GM12872 (cell line): Measurements from ENCODE around the gene SLC12A8.

Experiments used
- TF ChIP-seq, protein P1 (sequence below): IDR thresholded peaks from 3 replicates; pipeline ENCODE4 v1.5.1; 2011; ENCODE audit warnings: low read depth, mild to moderate bottlenecking, low read length, moderate library complexity; ENCODE audit not compliant: insufficient read depth

Gene SLC12A8

DNA sequence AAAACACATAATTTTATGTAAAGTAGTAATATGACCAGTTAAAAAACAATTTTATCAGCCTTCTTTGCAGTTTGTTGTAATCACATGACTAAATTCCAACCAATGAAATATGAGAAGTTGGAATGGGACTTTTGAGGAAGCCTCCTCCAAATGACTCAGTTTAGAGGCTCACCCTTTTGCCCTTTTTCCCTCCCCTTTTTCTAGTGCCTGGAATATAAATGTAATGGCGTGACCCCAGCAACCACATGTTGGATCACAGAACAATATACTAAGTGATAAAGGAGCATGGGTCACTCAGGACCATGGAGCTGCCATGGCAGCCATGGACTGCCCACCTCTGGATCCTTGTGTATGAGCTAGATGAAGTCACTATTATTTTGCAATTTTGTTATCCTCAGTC is 107.9 kb downstream of the SLC12A8 start:
- TF ChIP-seq, protein P1, sequence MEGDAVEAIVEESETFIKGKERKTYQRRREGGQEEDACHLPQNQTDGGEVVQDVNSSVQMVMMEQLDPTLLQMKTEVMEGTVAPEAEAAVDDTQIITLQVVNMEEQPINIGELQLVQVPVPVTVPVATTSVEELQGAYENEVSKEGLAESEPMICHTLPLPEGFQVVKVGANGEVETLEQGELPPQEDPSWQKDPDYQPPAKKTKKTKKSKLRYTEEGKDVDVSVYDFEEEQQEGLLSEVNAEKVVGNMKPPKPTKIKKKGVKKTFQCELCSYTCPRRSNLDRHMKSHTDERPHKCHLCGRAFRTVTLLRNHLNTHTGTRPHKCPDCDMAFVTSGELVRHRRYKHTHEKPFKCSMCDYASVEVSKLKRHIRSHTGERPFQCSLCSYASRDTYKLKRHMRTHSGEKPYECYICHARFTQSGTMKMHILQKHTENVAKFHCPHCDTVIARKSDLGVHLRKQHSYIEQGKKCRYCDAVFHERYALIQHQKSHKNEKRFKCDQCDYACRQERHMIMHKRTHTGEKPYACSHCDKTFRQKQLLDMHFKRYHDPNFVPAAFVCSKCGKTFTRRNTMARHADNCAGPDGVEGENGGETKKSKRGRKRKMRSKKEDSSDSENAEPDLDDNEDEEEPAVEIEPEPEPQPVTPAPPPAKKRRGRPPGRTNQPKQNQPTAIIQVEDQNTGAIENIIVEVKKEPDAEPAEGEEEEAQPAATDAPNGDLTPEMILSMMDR = no peak

DNA sequence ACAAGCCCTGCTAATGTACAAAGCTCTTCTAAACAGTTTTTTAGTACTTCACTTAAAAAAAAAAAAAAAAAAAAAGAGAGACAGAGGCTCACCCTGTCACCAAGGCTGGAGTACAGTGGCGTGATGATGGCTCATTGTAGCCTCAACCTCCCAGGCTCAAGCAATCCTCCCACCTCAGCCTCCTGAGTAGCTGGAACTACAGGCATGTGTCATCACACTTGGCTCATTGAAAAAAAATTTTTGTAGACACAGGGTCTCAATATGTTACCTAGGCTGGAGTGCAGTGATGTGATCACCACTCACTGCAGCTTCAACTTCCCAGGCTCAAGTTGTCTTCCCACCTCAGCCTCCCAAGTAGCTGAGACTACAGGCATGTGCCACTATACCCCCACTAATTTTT is 109.1 kb downstream of the SLC12A8 start:
- TF ChIP-seq, protein P1 = no peak

DNA sequence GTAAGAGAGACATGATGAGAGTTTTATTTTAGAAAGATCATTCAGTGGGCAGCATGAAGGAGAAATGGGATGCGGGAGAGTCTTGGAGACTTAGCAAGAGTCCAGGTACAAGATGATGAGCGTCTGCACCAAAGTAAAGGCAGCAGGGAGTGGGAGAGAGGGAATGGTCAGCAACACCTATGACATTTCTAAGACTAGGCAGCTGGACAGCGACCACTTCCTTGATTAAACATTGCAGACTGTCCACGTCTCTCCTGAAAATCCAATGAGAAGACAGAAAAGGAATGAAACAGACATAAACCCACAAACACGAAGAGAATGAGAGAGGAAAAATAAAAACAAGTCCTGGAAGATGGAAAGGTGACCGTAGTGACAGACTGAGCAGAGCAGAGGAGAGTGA is 110.1 kb downstream of the SLC12A8 start:
- TF ChIP-seq, protein P1 = no peak

DNA sequence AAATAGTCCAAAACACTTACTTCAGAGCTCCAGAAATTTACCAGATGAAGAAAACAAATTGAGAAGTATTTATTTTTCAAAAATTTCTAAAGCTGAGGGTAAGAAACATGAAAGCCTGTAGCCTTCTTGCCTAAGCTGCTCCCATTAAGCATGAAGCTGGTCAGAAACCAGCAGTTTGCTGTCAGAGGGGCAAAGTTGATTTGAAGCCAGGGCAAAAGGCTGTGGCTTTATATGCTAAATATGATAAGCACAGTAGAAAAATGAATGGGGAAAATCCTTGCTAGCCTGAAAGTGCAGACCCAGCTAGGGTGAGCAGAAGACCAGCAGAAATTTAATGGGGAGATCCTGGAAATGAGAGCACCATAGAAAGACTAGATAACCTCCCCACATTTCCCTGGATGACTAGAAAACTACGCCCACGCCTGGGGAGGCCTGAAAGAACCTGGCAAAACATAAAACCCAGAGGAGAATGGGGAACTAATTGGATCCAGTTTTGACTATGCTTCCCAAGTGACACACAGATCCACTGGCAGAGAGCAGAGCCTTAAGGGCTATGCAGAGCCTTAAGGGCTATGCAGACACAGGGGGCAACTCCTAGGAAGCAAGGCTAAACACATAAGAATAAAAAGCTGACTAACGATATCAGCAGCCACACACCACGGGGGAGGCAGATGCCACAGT is 113.8 kb downstream of the SLC12A8 start:
- TF ChIP-seq, protein P1 = no peak

DNA sequence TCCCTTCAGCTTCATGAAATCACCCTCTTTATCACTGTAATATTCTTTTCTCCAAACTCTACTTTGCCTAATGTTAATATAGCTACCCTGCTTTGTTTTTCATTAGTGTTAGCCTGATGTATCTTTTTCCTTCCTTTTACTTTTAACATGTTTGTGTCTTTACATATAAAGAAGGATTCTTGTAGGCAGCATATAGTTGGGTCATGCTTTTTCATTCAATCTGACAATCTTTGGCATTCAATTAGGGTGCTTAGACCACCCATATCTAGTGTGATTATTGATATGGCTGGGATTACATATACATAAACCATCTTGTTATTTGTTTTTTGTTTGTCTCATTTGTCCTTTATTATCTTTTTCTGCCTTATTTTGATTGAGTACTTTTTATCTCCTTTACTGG is 121.9 kb downstream of the SLC12A8 start:
- TF ChIP-seq, protein P1 = no peak

DNA sequence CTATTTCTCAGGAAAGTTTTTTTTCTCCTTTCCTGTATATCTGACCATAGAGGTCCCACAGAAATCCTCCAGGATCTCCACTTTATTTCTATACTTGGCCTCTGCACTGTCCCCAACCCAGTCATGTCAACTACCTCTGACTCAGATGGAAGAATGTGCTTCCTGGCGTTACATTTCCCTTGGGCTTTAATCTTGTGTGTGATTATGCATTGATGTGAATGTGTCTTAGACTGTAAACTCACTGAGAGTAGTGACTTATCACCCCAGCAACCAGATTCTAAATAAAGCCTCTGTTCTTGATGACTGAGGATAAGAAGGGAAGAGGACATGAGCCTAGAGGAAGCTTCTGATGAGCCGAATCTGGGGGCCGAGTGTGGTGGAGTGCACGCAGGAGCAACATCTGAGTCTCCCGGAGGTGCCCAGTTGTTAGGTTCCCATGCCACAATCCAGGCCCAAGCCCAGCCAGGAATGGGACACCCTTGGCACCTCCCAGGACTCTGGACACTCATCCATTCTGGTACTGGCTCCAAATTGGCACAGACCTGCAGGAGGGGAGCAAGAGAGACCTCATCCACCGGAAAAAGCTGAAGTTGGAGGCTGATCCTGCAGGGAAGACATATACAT is 124.7 kb downstream of the SLC12A8 start:
- TF ChIP-seq, protein P1 = no peak

DNA sequence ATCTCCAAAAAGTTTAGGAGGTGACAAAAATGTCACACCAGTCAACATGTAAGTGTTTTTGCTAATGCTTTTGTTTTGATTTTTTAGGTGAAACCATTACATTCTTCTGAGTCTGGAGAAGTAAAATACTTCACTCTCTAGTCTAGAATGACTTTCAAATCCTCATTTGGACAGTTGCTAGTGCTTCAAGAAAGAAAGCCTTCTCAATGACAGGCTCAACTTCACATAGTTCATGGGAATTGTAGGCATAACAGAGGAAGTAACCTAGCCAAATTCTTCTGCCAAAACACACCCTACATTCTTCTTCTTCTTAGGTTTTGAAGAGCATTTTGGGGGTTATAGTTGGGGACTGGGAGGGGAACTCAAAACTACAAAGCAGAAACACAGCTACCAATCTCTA is 127.4 kb downstream of the SLC12A8 start:
- TF ChIP-seq, protein P1 = no peak
